Upper lobe of left lung (tissue), 4 donors: Measurements from ENCODE around the gene SGPL1.

Experiments used
- EP300 ChIP-seq, 4 donors: sonication (generic); formaldehyde crosslinking; IDR thresholded peaks; one replicate each; pipeline ENCODE4 v1.5.1; 2017; ENCODE audit warnings: antibody characterized with exemption in 4 of 4, control low read depth in 2 of 4
- POLR2AphosphoS5 ChIP-seq, 2 donors: sonication (generic); formaldehyde crosslinking; IDR thresholded peaks; one replicate each; pipeline ENCODE4 v1.5.1; 2017; ENCODE audit warnings: antibody characterized with exemption in 2 of 2
- TF ChIP-seq, protein P1 (sequence below), 6 experiments: fragments of 450-650 bp in 4 of 6; fragments of 200-600 bp in 2 of 6; sonication (generic) in 2 of 6; IDR thresholded peaks; one replicate each; pipeline ENCODE4 v1.5.1; 2016 to 2019; ENCODE audit warnings: antibody characterized with exemption in 6 of 6

DNA sequence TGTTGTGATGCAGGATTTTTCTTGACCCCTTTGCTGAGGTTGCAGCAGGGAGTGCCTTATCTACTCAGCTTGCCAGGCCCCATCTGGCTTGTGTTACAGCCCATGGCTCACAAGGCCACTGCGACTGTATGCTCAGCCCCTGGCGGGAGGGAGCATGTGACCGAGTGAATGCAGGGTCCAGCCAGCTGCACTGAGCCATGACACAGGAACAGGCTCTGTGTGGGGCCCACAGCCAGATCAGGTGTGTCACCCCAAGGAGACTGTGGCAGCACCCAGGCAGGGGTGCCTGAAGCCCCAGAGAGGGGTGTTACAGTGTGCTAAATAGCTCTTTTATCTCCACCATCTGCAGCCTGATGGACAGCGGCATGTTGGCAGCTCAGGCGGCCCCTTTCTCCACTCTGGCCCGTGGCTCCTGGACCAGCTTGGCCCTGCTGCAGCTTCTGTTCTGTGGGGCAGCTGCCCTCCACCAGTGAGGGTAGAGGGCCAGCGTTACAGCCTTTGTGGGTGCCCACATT is 75.2 kb downstream of the SGPL1 start:
- TF ChIP-seq POLR2AphosphoS5 (IDR thresholded peaks at IDR 0.05) (no peak), EP300 (IDR thresholded peaks at IDR 0.05) (no peak)
- TF ChIP-seq, protein P1, sequence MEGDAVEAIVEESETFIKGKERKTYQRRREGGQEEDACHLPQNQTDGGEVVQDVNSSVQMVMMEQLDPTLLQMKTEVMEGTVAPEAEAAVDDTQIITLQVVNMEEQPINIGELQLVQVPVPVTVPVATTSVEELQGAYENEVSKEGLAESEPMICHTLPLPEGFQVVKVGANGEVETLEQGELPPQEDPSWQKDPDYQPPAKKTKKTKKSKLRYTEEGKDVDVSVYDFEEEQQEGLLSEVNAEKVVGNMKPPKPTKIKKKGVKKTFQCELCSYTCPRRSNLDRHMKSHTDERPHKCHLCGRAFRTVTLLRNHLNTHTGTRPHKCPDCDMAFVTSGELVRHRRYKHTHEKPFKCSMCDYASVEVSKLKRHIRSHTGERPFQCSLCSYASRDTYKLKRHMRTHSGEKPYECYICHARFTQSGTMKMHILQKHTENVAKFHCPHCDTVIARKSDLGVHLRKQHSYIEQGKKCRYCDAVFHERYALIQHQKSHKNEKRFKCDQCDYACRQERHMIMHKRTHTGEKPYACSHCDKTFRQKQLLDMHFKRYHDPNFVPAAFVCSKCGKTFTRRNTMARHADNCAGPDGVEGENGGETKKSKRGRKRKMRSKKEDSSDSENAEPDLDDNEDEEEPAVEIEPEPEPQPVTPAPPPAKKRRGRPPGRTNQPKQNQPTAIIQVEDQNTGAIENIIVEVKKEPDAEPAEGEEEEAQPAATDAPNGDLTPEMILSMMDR (IDR thresholded peaks at IDR 0.05) = no peak
